Dermis microvascular lymphatic vessel endothelial cell (primary cell): Measurements from ENCODE around the gene ZMYND8. TPM values are rescaled to one million over a fixed set of nuclear protein-coding genes. Genes with fewer than 3 reads are reported as not detected.
"Not testable (repeated sequence)": the region's sequence is repeated elsewhere in the genome, so short reads cannot be mapped to it uniquely, and the experiment has no call there.

Experiments
- DNase-seq, 2 donors: peaks; one replicate each; pipeline versions ENCODE4 v3.0.0 to v3.0.0-alpha.2; 2010; ENCODE audit warnings: low read depth in 2 of 2
- total RNA-seq: library from RNA; depleted of rRNA; stranded (reverse); fragments of >200 nt; gene quantifications from 2 replicates; pipeline ENCODE4 v1.2.1, GENCODE V29; 2014

The ZMYND8 gene
- total RNA-seq, 1 donor from 2014 or later = 24.9 TPM

GRCh38 chr20:47286681-47287080 lies 69.8 kb downstream of the ZMYND8 start:
- DNase-seq = no peak

- no peak for DNase-seq
Observed at GRCh38 chr20:47285189-47285588, 71.3 kb downstream of the ZMYND8 start.

GRCh38 chr20:47284373-47284772 lies 72.1 kb downstream of the ZMYND8 start:
- no peak for DNase-seq

GRCh38 chr20:47283411-47283810 lies 73.1 kb downstream of the ZMYND8 start:
- no peak for DNase-seq

GRCh38 chr20:47282864-47283263 lies 73.6 kb downstream of the ZMYND8 start:
- no peak for DNase-seq

- DNase-seq = peak; percentile 66 to 84
Observed at GRCh38 chr20:47281376-47281775, 75.1 kb downstream of the ZMYND8 start.

- no peak for DNase-seq
Observed at GRCh38 chr20:47280668-47281067, 75.8 kb downstream of the ZMYND8 start.

GRCh38 chr20:47280228-47280627 lies 76.3 kb downstream of the ZMYND8 start:
- DNase-seq = no peak

- peak in 1 of 2 donors; percentile 62 for DNase-seq
Observed at GRCh38 chr20:47278907-47279348, 77.6 kb downstream of the ZMYND8 start.

- not testable (repeated sequence) for DNase-seq
Observed at GRCh38 chr20:47277535-47277872, 79.0 kb downstream of the ZMYND8 start.

- DNase-seq = peak; percentile 55 to 77
Observed at GRCh38 chr20:47276851-47277534, 79.5 kb downstream of the ZMYND8 start.

GRCh38 chr20:47276251-47276650 lies 80.2 kb downstream of the ZMYND8 start:
- DNase-seq = no peak

- DNase-seq = no peak
Observed at GRCh38 chr20:47275548-47275947, 81.0 kb downstream of the ZMYND8 start.

- DNase-seq = peak; percentile 70 to 95
Observed at GRCh38 chr20:47274401-47275108, 81.9 kb downstream of the ZMYND8 start.

- DNase-seq = peak in 1 of 2 donors; percentile 36
Observed at GRCh38 chr20:47273591-47274235, 82.8 kb downstream of the ZMYND8 start.

GRCh38 chr20:47272893-47273590 lies 83.5 kb downstream of the ZMYND8 start:
- peak; percentile 66 to 80 for DNase-seq

GRCh38 chr20:47271046-47271615 lies 85.4 kb downstream of the ZMYND8 start:
- no peak for DNase-seq

GRCh38 chr20:47269309-47270165 lies 87.0 kb downstream of the ZMYND8 start:
- no peak for DNase-seq

- DNase-seq = no peak
Observed at GRCh38 chr20:47267621-47268020, 88.9 kb downstream of the ZMYND8 start.

GRCh38 chr20:47266847-47267515 lies 89.5 kb downstream of the ZMYND8 start:
- no peak for DNase-seq
